Measurements from ENCODE around the gene EFCAB9. TPM values are rescaled to one million over a fixed set of nuclear protein-coding genes. Genes with fewer than 3 reads are reported as not detected.

Gene EFCAB9
- total RNA-seq, 4 donors from 2014 or later: not detected

- no peak for DNase-seq (ENCODE audit: low spot score in 2 of 2)
- Histone ChIP-seq H3K4me3 (no peak overlapping the region), H3K9me3 (no peaks in the 10 kb centered on the region), H3K36me3 (no peaks in the 10 kb centered on the region), H3K27me3 (no peaks in the 10 kb centered on the region), H3K27ac (no peak overlapping the region), H3K4me1 (peaks cover 41% of the 10 kb centered on the region)
- no peak for TF ChIP-seq EP300 (IDR thresholded peaks at IDR 0.05)
- no peak for TF ChIP-seq POLR2A (IDR thresholded peaks at IDR 0.05)
- TF ChIP-seq, protein P1, sequence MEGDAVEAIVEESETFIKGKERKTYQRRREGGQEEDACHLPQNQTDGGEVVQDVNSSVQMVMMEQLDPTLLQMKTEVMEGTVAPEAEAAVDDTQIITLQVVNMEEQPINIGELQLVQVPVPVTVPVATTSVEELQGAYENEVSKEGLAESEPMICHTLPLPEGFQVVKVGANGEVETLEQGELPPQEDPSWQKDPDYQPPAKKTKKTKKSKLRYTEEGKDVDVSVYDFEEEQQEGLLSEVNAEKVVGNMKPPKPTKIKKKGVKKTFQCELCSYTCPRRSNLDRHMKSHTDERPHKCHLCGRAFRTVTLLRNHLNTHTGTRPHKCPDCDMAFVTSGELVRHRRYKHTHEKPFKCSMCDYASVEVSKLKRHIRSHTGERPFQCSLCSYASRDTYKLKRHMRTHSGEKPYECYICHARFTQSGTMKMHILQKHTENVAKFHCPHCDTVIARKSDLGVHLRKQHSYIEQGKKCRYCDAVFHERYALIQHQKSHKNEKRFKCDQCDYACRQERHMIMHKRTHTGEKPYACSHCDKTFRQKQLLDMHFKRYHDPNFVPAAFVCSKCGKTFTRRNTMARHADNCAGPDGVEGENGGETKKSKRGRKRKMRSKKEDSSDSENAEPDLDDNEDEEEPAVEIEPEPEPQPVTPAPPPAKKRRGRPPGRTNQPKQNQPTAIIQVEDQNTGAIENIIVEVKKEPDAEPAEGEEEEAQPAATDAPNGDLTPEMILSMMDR (IDR thresholded peaks at IDR 0.05): no peak
- no peak for TF ChIP-seq POLR2AphosphoS5 (IDR thresholded peaks at IDR 0.05)
- WGBS: 89% methylated on average over 7 of the region's 7 CpGs
These were observed 26.1 kb upstream of the EFCAB9 start for GRCh38 chr5:172167895-172168294.

- TF ChIP-seq POLR2AphosphoS5 (IDR thresholded peaks at IDR 0.05) (no peak), POLR2A (IDR thresholded peaks at IDR 0.05) (no peak), EP300 (IDR thresholded peaks at IDR 0.05) (no peak)
- TF ChIP-seq, protein P1 (IDR thresholded peaks at IDR 0.05): no peak
- peaks cover 41% of the 10 kb centered on the region for H3K4me1 ChIP-seq
These were observed 25.7 kb upstream of the EFCAB9 start for GRCh38 chr5:172168311-172168710.

GRCh38 chr5:172169216-172169615 lies 24.8 kb upstream of the EFCAB9 start:
- H3K36me3 ChIP-seq: no peaks in the 10 kb centered on the region
- no peak overlapping the region for H3K27ac ChIP-seq
- H3K4me3 ChIP-seq: no peak overlapping the region
- WGBS: 94% methylated on average over 2 of the region's 2 CpGs
- H3K9me3 ChIP-seq: no peaks in the 10 kb centered on the region
- DNase-seq (ENCODE audit: low spot score in 2 of 2): no peak
- H3K4me1 ChIP-seq: peaks cover 45% of the 10 kb centered on the region
- no peaks in the 10 kb centered on the region for H3K27me3 ChIP-seq
- no peak for TF ChIP-seq POLR2A (IDR thresholded peaks at IDR 0.05)
- TF ChIP-seq, protein P1 (IDR thresholded peaks at IDR 0.05): no peak
- TF ChIP-seq POLR2AphosphoS5 (IDR thresholded peaks at IDR 0.05): no peak
- TF ChIP-seq EP300 (IDR thresholded peaks at IDR 0.05): no peak

More at GRCh38 chr5:172168311-172168710, 25.7 kb upstream of the EFCAB9 start:
- H3K27ac ChIP-seq: no peak overlapping the region
- no peaks in the 10 kb centered on the region for H3K36me3 ChIP-seq
- H3K4me3 ChIP-seq: no peak overlapping the region
- no peaks in the 10 kb centered on the region for H3K9me3 ChIP-seq
- 81% methylated on average over 7 of the region's 8 CpGs for WGBS
- DNase-seq (ENCODE audit: low spot score in 2 of 2): no peak
- H3K27me3 ChIP-seq: no peaks in the 10 kb centered on the region

DNA sequence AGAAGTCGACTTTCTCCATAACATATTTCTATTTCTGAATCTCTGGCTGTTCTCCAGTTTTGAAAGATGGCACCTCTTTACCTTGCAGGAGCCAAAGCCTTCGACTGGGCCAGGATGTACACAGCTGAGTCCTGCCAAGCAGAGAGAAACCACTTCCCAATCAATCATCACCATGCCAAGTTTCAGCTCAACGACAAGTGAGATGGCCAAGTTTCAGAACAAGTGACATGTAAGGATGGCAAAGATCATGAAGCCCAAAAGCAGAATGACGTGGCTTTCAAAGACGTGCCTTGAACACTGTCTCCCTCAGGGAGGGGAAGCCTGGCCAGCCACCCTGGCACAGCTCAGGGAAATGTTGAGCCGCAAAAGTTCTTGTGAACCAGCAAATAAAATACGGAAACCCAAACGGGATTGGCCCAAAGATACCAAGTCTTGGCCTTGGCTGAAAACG lies 23.7 kb upstream of the EFCAB9 start:
- DNase-seq (ENCODE audit: low spot score in 2 of 2): no peak

GRCh38 chr5:172171118-172171517 lies 22.9 kb upstream of the EFCAB9 start:
- no peaks in the 10 kb centered on the region for H3K9me3 ChIP-seq
- no peak overlapping the region for H3K27ac ChIP-seq
- H3K27me3 ChIP-seq: no peaks in the 10 kb centered on the region
- DNase-seq (ENCODE audit: low spot score in 2 of 2): no peak
- TF ChIP-seq POLR2AphosphoS5 (IDR thresholded peaks at IDR 0.05) (no peak), EP300 (IDR thresholded peaks at IDR 0.05) (no peak), POLR2A (IDR thresholded peaks at IDR 0.05) (no peak)
- TF ChIP-seq, protein P1 (IDR thresholded peaks at IDR 0.05): no peak
- peaks cover 47% of the 10 kb centered on the region for H3K4me1 ChIP-seq
- H3K36me3 ChIP-seq: no peaks in the 10 kb centered on the region
- H3K4me3 ChIP-seq: no peak overlapping the region
- WGBS: 83% methylated on average over 8 of the region's 8 CpGs

More for the DNA sequence above, 23.7 kb upstream of the EFCAB9 start:
- Histone ChIP-seq H3K9me3 (no peaks in the 10 kb centered on the region), H3K27me3 (no peaks in the 10 kb centered on the region), H3K27ac (no peak overlapping the region), H3K4me1 (peaks cover 47% of the 10 kb centered on the region), H3K4me3 (no peak overlapping the region), H3K36me3 (no peaks in the 10 kb centered on the region)
- no peak for TF ChIP-seq POLR2AphosphoS5 (IDR thresholded peaks at IDR 0.05)
- TF ChIP-seq EP300 (IDR thresholded peaks at IDR 0.05): no peak
- TF ChIP-seq, protein P1 (IDR thresholded peaks at IDR 0.05): no peak
- no peak for TF ChIP-seq POLR2A (IDR thresholded peaks at IDR 0.05)
- 35% methylated on average over 9 of the region's 9 CpGs for WGBS

All from suprapubic skin (tissue), 4 donors.